H9 (cell line): ENCODE measurements around the gene PPP1R14C. TPM values are rescaled to one million over a fixed set of nuclear protein-coding genes. Genes with fewer than 3 reads are reported as not detected.
"Not testable (repeated sequence)": the region's sequence is repeated elsewhere in the genome, so short reads cannot be mapped to it uniquely, and the experiment has no call there.

Source experiments
- DNase-seq: peaks from one replicate; pipeline ENCODE4 v3.0.0-alpha.2; 2017
- H2AFZ ChIP-seq: one replicate; pipeline ENCODE4 v1.6.1; 2013; ENCODE audit warnings: mild to moderate bottlenecking, low read length, control low read depth, moderate library complexity
- H2AK5ac ChIP-seq: 2 replicates; pipeline ENCODE4 v1.6.1; 2013; ENCODE audit warnings: low read length, control low read depth, mixed read lengths; ENCODE audit not compliant: insufficient read length
- H2BK120ac ChIP-seq: one replicate; pipeline ENCODE4 v1.6.1; 2013; ENCODE audit warnings: low read depth, mild to moderate bottlenecking, low read length, control low read depth, inconsistent platforms; ENCODE audit not compliant: poor library complexity, severe bottlenecking
- H2BK12ac ChIP-seq: 2 replicates; pipeline ENCODE4 v1.6.1; 2013; ENCODE audit warnings: low read length, control low read depth, mixed read lengths, low read depth; ENCODE audit not compliant: insufficient read length
- H2BK15ac ChIP-seq: 2 replicates; pipeline ENCODE4 v1.6.1; 2013; ENCODE audit warnings: low read depth, low read length, control low read depth
- H2BK20ac ChIP-seq: one replicate; pipeline ENCODE4 v1.6.1; 2013; ENCODE audit warnings: low read depth, mild to moderate bottlenecking, low read length, control low read depth, inconsistent platforms; ENCODE audit not compliant: poor library complexity, severe bottlenecking
- H2BK5ac ChIP-seq: 2 replicates; pipeline ENCODE4 v1.6.1; 2013; ENCODE audit warnings: low read length, control low read depth, mixed read lengths; ENCODE audit not compliant: insufficient read length
- H3K14ac ChIP-seq: 2 replicates; pipeline ENCODE4 v1.6.1; 2013; ENCODE audit warnings: low read length, control low read depth; ENCODE audit not compliant: insufficient read depth
- H3K18ac ChIP-seq: 2 replicates; pipeline ENCODE4 v1.6.1; 2013; ENCODE audit warnings: low read depth, mild to moderate bottlenecking, mixed read lengths, low read length, control low read depth; ENCODE audit not compliant: insufficient read length
- H3K23ac ChIP-seq: 2 replicates; pipeline ENCODE4 v1.6.1; 2013; ENCODE audit warnings: low read length, control low read depth, mixed read lengths, low read depth; ENCODE audit not compliant: insufficient read length
- H3K23me2 ChIP-seq: 2 replicates; pipeline ENCODE4 v1.6.1; 2013; ENCODE audit warnings: low read depth, mild to moderate bottlenecking, mixed read lengths, low read length, control low read depth; ENCODE audit not compliant: insufficient read length, poor library complexity, severe bottlenecking
- H3K27ac ChIP-seq: 2 replicates; pipeline ENCODE4 v1.5.1; 2013; ENCODE audit warnings: low read length, control low read depth, mixed read lengths, low read depth; ENCODE audit not compliant: insufficient read length
- H3K27me3 ChIP-seq: 2 replicates; pipeline ENCODE4 v1.6.1; 2013; ENCODE audit warnings: low read length, control low read depth, inconsistent platforms; ENCODE audit not compliant: insufficient read depth
- H3K4ac ChIP-seq: 2 replicates; pipeline ENCODE4 v1.6.1; 2013; ENCODE audit warnings: low read depth, mild to moderate bottlenecking, control low read depth, inconsistent platforms, low read length, moderate library complexity
- H3K4me1 ChIP-seq: 2 replicates; pipeline ENCODE4 v1.6.1; 2013; ENCODE audit warnings: low read length, control low read depth, inconsistent platforms; ENCODE audit not compliant: insufficient read depth
- H3K4me2 ChIP-seq: 2 replicates; pipeline ENCODE4 v1.6.1; 2013; ENCODE audit warnings: low read length, control low read depth, mixed read lengths; ENCODE audit not compliant: insufficient read length, insufficient read depth
- H3K56ac ChIP-seq: 2 replicates; pipeline ENCODE4 v1.6.1; 2013; ENCODE audit warnings: low read depth, mild to moderate bottlenecking, mixed read lengths, low read length, control low read depth; ENCODE audit not compliant: insufficient read length
- H3K79me1 ChIP-seq: 2 replicates; pipeline ENCODE4 v1.6.1; 2013; ENCODE audit warnings: low read depth, mild to moderate bottlenecking, moderate library complexity, low read length, control low read depth, inconsistent platforms; ENCODE audit not compliant: insufficient read depth, poor library complexity, severe bottlenecking
- H3K79me2 ChIP-seq: 2 replicates; pipeline ENCODE4 v1.6.1; 2013; ENCODE audit warnings: low read length, control low read depth, inconsistent platforms; ENCODE audit not compliant: insufficient read depth
- H3K9ac ChIP-seq: 2 replicates; pipeline ENCODE4 v1.6.1; 2013; ENCODE audit warnings: low read length, control low read depth, mixed read lengths; ENCODE audit not compliant: insufficient read length; ENCODE audit errors: extremely low read depth
- H3K9me3 ChIP-seq: one replicate; pipeline ENCODE4 v1.6.1; 2013; ENCODE audit warnings: low read depth, low read length, inconsistent platforms; ENCODE audit not compliant: control insufficient read depth
- H3T11ph ChIP-seq: one replicate; pipeline ENCODE4 v1.6.1; 2013; ENCODE audit warnings: mild to moderate bottlenecking, low read length, control low read depth, inconsistent platforms
- H4K20me1 ChIP-seq: one replicate; pipeline ENCODE4 v1.6.1; 2013; ENCODE audit not compliant: control insufficient read depth, insufficient read length, insufficient read depth
- H4K5ac ChIP-seq: 2 replicates; pipeline ENCODE4 v1.6.1; 2013; ENCODE audit warnings: low read depth, mild to moderate bottlenecking, mixed read lengths, low read length, control low read depth; ENCODE audit not compliant: insufficient read length
- H4K8ac ChIP-seq: replicated peaks from 2 replicates; pipeline ENCODE4 v1.6.1; 2013; ENCODE audit warnings: low read length, control low read depth, mixed read lengths, low read depth; ENCODE audit not compliant: insufficient read length
- H4K91ac ChIP-seq: 2 replicates; pipeline ENCODE4 v1.6.1; 2013; ENCODE audit warnings: low read depth, mild to moderate bottlenecking, moderate library complexity, mixed read lengths, low read length, control low read depth; ENCODE audit not compliant: insufficient read length
- H3K27ac Mint-ChIP-seq, 3 experiments: 2 replicates in 2 of 3; 3 replicates in 1 of 3; pipeline ENCODE4 v1.8.0; 2020 to 2021; ENCODE audit warnings: mixed read lengths in 3 of 3, mild to moderate bottlenecking in 1 of 3, moderate library complexity in 1 of 3
- H3K27me3 Mint-ChIP-seq: 2 replicates; pipeline ENCODE4 v1.8.0; 2021; ENCODE audit warnings: low read depth, mild to moderate bottlenecking, moderate library complexity, mixed read lengths
- H3K36me3 Mint-ChIP-seq, 3 experiments: 2 replicates in 2 of 3; 3 replicates in 1 of 3; pipeline ENCODE4 v1.8.0; 2020 to 2021; ENCODE audit warnings: low read depth in 3 of 3, mixed read lengths in 3 of 3; ENCODE audit not compliant: insufficient read depth in 1 of 3
- H3K4me1 Mint-ChIP-seq, 2 experiments: 2 replicates each; pipeline ENCODE4 v1.8.0; 2020; ENCODE audit warnings: mixed read lengths in 2 of 2
- H3K4me3 Mint-ChIP-seq, 2 experiments: 2 replicates in 1 of 2; 3 replicates in 1 of 2; pipeline ENCODE4 v1.8.0; 2020 to 2021; ENCODE audit warnings: mild to moderate bottlenecking in 2 of 2, mixed read lengths in 2 of 2, moderate library complexity in 1 of 2
- H3K9me3 Mint-ChIP-seq, 2 experiments: 2 replicates in 1 of 2; 3 replicates in 1 of 2; pipeline ENCODE4 v1.8.0; 2020; ENCODE audit warnings: mild to moderate bottlenecking in 2 of 2, mixed read lengths in 2 of 2, moderate library complexity in 1 of 2
- WGBS: extraction: QIAGEN DNeasy Blood & Tissue Kit; methylation state at CpG from one replicate; pipeline ENCODE4 v1.1.7; 2013; ENCODE audit warnings: missing lambda C conversion rate, low lambda C conversion rate, mixed read lengths; ENCODE audit not compliant: insufficient read length; ENCODE audit errors: extremely low coverage; 5-methylcytosine and 5-hydroxymethylcytosine counted together
- total RNA-seq: library from RNA; stranded (reverse); gene quantifications from 2 replicates; pipeline ENCODE4 v1.2.1, GENCODE V29; 2021
- TF ChIP-seq, protein P1 (sequence below): fragments of 200-600 bp; sonication (generic); conservative IDR thresholded peaks from 3 replicates; pipeline ENCODE4 v1.8.0; 2021; ENCODE audit warnings: antibody characterized with exemption, mild to moderate bottlenecking

PPP1R14C gene
- total RNA-seq, 1 experiment from 2014 or later, result 0.37 TPM

GRCh38 chr6:150186129-150186898, 43.5 kb downstream of the PPP1R14C start:
- Histone ChIP-seq H3K9ac (no peak overlapping the region), H4K91ac (no peak overlapping the region), H2BK20ac (no peak overlapping the region), H4K8ac (no peak overlapping the region), H2BK120ac (no peak overlapping the region), H4K5ac (no peak overlapping the region), H3K9me3 (no peaks in the 10 kb centered on the region), H3K18ac (no peak overlapping the region), H3T11ph (no peak overlapping the region), H3K4me1 (no peaks in the 10 kb centered on the region), H3K79me1 (no peaks in the 10 kb centered on the region), H2AFZ (no peak overlapping the region), H2AK5ac (no peak overlapping the region), H3K27me3 (no peaks in the 10 kb centered on the region), H2BK15ac (no peak overlapping the region), H3K23ac (no peak overlapping the region), H3K4ac (no peak overlapping the region), H2BK12ac (no peak overlapping the region), H3K4me2 (no peak overlapping the region), H3K14ac (no peak overlapping the region), H3K23me2 (no peaks in the 10 kb centered on the region), H3K79me2 (no peaks in the 10 kb centered on the region), H2BK5ac (no peak overlapping the region), H3K56ac (no peak overlapping the region), H4K20me1 (no peaks in the 10 kb centered on the region), H3K27ac (no peak overlapping the region)
- Mint-ChIP-seq H3K4me3 (no peak overlapping the region), H3K9me3 (peaks cover 0 to 2% of the 10 kb centered on the region in 2 experiments; a peak in 2 of 5 replicates), H3K36me3 (no peaks in the 10 kb centered on the region; a peak in 2 of 7 replicates), H3K27me3 (peaks cover 7% of the 10 kb centered on the region), H3K4me1 (no peaks in the 10 kb centered on the region), H3K27ac (no peak overlapping the region)
- WGBS, result no CpG with 5 or more reads among the region's 9 CpGs
- DNase-seq, result no peak
- TF ChIP-seq, protein P1, sequence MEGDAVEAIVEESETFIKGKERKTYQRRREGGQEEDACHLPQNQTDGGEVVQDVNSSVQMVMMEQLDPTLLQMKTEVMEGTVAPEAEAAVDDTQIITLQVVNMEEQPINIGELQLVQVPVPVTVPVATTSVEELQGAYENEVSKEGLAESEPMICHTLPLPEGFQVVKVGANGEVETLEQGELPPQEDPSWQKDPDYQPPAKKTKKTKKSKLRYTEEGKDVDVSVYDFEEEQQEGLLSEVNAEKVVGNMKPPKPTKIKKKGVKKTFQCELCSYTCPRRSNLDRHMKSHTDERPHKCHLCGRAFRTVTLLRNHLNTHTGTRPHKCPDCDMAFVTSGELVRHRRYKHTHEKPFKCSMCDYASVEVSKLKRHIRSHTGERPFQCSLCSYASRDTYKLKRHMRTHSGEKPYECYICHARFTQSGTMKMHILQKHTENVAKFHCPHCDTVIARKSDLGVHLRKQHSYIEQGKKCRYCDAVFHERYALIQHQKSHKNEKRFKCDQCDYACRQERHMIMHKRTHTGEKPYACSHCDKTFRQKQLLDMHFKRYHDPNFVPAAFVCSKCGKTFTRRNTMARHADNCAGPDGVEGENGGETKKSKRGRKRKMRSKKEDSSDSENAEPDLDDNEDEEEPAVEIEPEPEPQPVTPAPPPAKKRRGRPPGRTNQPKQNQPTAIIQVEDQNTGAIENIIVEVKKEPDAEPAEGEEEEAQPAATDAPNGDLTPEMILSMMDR, result no peak

DNA sequence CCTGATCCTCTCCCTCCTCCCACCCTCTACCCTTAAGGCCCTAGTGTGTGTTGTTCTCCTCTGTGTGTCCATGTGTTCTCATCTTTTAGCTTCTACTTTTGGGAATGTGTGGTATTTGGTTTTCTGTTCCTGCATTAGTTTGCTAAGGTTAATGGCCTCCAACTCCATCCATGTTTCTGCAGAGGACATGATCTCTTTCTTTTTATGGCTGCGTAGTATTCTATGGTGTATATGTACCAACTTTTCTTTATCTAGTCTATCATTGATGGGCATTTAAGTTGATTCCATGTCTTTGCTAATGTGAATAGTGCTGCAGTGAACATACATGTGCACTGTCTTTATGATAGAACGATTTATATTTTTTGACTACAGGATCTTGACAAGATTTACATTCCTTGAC, 44.6 kb downstream of the PPP1R14C start:
- not testable (repeated sequence) for H2BK20ac ChIP-seq, H3K14ac ChIP-seq, H2BK120ac ChIP-seq, H3K23ac ChIP-seq, H3K27ac ChIP-seq, DNase-seq, H3K4me3 Mint-ChIP-seq, H3K27me3 Mint-ChIP-seq, H3K56ac ChIP-seq, H3K4ac ChIP-seq, H3K79me2 ChIP-seq, H3K36me3 Mint-ChIP-seq, H3K27me3 ChIP-seq, H3K9me3 ChIP-seq, H2BK5ac ChIP-seq, H3K9ac ChIP-seq, H3T11ph ChIP-seq, H3K4me2 ChIP-seq, H3K4me1 Mint-ChIP-seq, H2AK5ac ChIP-seq, H4K5ac ChIP-seq, H4K20me1 ChIP-seq, H4K91ac ChIP-seq, H3K9me3 Mint-ChIP-seq, H2BK15ac ChIP-seq, H3K18ac ChIP-seq, H2BK12ac ChIP-seq, H3K4me1 ChIP-seq, H4K8ac ChIP-seq, H3K27ac Mint-ChIP-seq, H3K23me2 ChIP-seq, H3K79me1 ChIP-seq, H2AFZ ChIP-seq
- WGBS, result no CpG with 5 or more reads among the region's 2 CpGs
